Suppressor macrophage treated with lipopolysaccharide for 4 hours (primary cell): ENCODE data around the gene HIVEP2.
A peak's percentile ranks its signal among the peaks of the same experiment; 100 is the strongest.

Experiments
- DNase-seq: peaks from one replicate; pipeline ENCODE4 v3.0.0-alpha.2; 2020

The HIVEP2 gene

DNA sequence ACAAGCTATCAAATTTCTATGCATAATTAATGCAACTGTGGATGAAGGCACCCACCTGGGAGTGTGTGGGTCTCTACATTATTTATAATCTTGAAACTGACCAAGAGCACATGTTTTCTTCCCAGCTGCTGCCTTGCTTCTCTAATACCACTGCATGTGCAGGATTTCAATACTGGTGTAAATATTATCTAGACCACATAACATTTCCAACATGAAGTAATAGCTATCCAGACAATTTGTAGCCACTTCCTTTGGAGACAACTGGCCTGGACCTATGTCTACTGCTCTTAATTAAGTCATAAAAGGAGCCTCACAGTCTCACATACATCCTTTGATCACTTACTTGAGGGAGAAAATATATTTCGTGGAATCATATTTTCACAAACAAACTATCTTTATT, 180.7 kb downstream of the HIVEP2 start:
- DNase-seq, result no peak

DNA sequence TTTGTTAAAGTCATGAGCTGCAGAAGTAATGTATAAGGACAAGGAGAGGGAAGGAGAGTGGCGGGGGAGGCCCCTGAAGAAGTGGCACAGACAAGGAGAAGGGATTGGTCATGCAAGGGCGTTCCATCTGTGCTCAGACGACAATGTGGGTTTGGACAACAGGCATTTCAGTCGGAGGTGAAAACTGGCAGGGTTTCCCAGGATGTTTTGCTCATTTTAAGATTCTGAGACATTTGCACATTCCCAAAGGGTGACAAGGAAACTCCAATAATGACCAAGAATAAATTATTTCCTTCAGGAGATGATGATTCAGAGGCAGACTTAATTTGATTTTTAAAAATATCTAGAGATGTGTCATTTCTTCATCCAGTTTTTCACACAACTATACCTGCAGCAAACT, 181.8 kb downstream of the HIVEP2 start:
- no peak for DNase-seq

DNA sequence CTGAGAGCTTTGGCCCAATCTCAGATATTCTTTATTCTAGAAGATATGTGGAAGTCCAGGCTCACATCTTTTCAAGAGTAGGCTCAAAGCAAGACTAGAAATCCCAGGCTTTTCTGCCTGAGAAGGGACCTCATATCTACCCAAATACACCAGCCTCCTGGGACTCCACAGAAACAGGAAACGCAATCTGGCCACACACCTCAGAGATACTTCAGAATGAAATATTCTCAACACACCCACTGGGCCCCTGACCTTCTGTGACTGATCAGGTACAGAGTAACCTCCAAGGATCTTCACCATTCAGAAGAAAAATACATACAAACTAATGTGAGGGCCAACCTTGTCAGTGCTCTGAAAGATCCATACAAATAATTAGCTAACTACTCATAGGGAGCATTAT, 183.2 kb downstream of the HIVEP2 start:
- no peak for DNase-seq

- no peak for DNase-seq
These were observed 184.8 kb downstream of the HIVEP2 start for GRCh38 chr6:142760152-142760551.

GRCh38 chr6:142758629-142759025, 186.3 kb downstream of the HIVEP2 start:
- no peak for DNase-seq

DNA sequence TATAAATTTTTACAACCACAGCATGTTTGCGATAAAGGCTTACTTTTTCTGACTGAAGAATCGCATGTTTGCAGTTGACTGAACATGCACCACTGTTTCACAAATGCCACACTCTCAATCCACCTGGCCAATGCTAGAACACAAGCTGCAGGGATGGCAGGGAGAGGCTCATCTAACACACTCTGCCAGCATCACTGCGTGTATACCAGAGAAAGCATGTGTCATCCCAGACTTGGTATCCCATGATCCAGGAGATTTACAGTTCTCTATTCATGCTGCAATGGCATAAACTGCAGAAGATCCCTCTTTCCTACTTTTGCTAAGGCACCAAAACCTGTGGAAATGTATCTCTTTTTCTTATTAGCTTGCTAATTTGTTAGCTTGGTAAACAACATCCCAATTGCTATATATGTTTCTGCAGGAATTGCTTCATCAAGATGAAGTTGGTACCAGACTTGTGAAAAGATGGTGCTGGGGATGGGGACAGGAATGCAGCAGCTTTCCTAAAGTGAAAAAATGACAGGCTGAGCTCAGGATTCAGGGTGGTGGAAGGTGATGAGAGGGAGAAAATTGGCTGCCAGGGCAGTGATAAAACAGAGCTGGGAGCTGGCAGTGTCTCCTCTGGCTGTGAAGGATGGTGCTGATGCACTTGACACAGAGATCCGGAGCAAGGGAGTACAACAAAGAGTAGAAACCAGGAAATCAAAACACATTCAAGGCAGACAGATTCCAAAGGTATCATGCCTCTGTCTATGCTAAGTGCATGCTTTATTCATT, 186.9 kb downstream of the HIVEP2 start:
- DNase-seq, result no peak

- DNase-seq, result no peak
These were observed 188.8 kb downstream of the HIVEP2 start for GRCh38 chr6:142756215-142756630.

- DNase-seq, result no peak
These were observed 191.8 kb downstream of the HIVEP2 start for GRCh38 chr6:142753196-142753595.

- DNase-seq, result no peak
These were observed 192.6 kb downstream of the HIVEP2 start for GRCh38 chr6:142752348-142752747.

GRCh38 chr6:142751452-142751851, 193.5 kb downstream of the HIVEP2 start:
- no peak for DNase-seq

DNA sequence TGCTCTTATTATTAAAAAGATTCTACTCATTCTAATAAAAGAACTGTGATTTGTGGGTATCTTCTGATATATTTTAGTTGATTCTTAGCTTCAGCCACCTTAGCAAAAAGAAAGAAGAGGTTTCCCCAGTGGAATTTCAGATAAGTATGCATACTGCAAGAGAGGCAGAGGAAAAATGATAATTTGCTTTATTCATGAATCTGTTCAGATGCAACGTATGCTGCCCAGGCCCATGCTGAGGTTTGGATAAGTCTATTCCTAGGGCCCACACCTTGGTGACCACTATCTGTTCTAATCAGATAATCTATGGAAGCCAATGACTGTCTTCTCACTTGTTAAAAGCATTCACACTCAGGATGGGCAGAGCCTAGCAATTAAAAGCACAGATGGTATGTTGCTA, 194.0 kb downstream of the HIVEP2 start:
- no peak for DNase-seq

- DNase-seq, result no peak
These were observed 195.4 kb downstream of the HIVEP2 start for GRCh38 chr6:142749556-142749955.

- peak; percentile 12 for DNase-seq
These were observed 198.5 kb downstream of the HIVEP2 start for GRCh38 chr6:142746524-142746923.

DNA sequence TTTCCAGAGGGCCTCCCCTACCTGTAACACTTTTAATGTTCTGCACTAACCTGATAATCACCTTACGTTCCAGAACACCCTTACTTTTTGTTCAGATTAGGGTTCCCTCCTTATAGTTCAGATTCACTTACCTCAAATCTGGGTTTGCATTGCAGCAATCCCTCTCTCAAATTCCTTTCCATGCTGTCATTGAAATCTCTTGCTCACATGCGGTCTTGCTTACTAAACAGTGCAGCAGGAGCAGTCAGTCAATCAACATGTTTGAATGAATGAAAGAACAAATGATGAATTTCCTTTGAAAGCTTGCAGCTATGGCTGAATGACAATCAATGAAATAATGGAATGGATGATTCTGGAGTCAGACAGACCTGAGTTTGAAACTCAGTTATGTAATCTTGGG, 200.1 kb downstream of the HIVEP2 start:
- DNase-seq, result no peak

- DNase-seq, result no peak
These were observed 204.5 kb downstream of the HIVEP2 start for GRCh38 chr6:142740449-142740848.

DNA sequence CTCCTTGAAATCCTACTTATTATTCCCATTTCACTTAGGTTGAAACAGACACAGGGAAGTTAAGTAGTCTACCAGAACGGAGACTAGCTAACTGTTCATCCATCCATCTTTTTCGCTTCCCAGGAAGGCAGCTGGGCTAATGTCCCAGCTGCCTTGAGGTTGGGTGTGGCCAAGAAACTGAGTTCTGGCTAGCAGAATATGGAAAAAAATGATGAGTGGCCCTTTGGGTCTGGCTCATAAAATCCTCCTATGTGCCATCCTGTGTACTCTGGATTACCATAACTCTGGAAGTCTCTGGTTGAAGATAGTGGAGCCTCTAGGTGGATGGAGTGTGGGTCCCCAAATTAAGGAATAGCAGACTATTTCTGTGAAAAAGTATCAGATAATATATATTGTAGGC, 206.2 kb downstream of the HIVEP2 start:
- no peak for DNase-seq

GRCh38 chr6:142738035-142738396, 207.0 kb downstream of the HIVEP2 start:
- no peak for DNase-seq

DNA sequence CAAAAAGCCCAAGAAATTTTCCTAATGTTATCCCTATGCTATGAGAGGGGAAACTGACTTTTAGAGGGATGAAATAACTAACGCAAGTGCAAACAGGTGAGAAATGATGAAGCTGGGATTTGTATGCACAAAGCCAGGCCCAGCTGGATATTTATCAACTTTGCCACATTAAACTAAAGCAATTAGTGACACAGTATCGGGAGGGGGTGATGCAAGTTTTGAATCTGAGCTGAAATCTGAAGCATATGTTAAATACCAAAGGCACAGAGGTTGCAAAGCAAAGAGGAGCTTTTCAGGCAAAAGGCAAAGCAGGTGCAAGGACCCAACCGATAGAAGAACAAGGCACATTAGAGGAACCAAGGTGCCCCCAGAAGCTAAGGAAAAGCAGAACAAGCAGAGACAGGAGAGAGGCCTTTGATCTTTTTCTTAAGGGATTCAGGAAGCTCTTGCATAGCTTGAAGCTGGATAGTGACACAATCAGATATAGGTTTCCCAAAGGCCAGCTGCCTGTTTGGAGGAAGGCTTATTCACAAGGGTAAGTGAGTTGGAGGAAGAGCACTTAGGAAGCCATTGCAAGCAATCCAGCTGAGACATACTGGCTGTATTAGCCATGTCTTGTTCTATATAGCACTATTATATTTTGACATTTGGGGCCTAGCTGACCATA, 207.5 kb downstream of the HIVEP2 start:
- DNase-seq, result peak; percentile 40

GRCh38 chr6:142735204-142735603, 209.8 kb downstream of the HIVEP2 start:
- no peak for DNase-seq

DNA sequence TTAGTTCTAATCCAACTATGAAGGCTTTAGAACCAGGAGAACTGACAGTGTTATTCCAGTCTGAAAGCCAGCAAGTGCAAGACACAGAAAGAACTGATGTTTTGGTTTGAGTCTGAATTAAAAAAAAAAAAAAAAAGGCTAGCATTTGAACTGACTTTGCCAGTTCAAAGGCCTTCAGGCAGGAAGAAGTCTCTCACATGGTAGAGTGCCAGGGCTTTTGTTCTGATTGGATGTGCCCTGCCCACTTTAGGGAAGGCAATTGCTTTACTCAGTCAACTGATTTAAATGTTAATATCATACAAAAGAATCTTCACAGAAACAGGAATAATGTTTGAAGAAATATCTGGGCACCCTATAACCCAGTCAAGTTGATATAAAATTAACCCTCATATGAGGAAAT, 212.2 kb downstream of the HIVEP2 start:
- no peak for DNase-seq

DNA sequence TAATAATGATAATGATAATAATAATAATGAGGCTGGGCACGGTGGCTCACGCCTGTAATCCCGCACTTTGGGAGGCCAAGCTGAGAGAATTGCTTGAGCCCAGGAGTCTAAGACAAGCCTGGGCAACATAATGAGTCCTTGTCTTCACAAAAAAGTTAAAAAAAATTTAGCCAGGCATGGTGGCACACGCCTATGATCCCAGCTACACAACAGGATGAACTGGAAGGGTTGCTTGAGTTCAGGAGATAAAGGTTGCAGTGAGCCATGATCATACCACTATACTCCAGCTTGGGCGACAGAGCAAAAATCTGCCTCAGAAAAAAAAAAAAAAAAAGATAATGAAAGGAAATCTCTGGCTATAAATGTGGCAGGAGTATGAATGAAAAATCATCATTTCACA, 213.4 kb downstream of the HIVEP2 start:
- no peak for DNase-seq

GRCh38 chr6:142729618-142730017, 215.4 kb downstream of the HIVEP2 start:
- DNase-seq, result no peak

GRCh38 chr6:142728910-142729481, 216.0 kb downstream of the HIVEP2 start:
- DNase-seq, result no peak

- no peak for DNase-seq
These were observed 216.6 kb downstream of the HIVEP2 start for GRCh38 chr6:142728364-142728763.
